WERI-Rb-1 (cell line): ENCODE data around the gene PRR36.

ENCODE experiments used
- DNase-seq: peaks from one replicate; pipeline ENCODE4 v3.0.0-alpha.2; 2020
- H3K27ac ChIP-seq: fragments of 250-450 bp; sonication (Bioruptor Pico); 2 replicates; pipeline ENCODE4 v1.5.1; 2020; ENCODE audit warnings: mild to moderate bottlenecking, moderate library complexity
- H3K27me3 ChIP-seq: fragments of 250-450 bp; sonication (Bioruptor Pico); 2 replicates; pipeline ENCODE4 v1.5.1; 2021; ENCODE audit warnings: mild to moderate bottlenecking, low read depth, moderate library complexity; ENCODE audit not compliant: insufficient read depth, severe bottlenecking
- H3K36me3 ChIP-seq: fragments of 250-450 bp; sonication (Bioruptor Pico); 2 replicates; pipeline ENCODE4 v1.5.1; 2020; ENCODE audit warnings: mild to moderate bottlenecking, moderate library complexity
- H3K4me3 ChIP-seq: 2 replicates; pipeline ENCODE4 v1.5.1; 2011; ENCODE audit warnings: low read depth, mild to moderate bottlenecking, control low read depth, low read length
- H3K9me3 ChIP-seq: fragments of 250-450 bp; sonication (Bioruptor Pico); 2 replicates; pipeline ENCODE4 v1.5.1; 2021; ENCODE audit warnings: mild to moderate bottlenecking, moderate library complexity; ENCODE audit not compliant: severe bottlenecking
- CTCF ChIP-seq: IDR thresholded peaks from 2 replicates; pipeline ENCODE4 v1.5.1; 2011; ENCODE audit warnings: low read depth, mild to moderate bottlenecking, control low read depth, inconsistent platforms, low read length

The PRR36 gene

GRCh38 chr19:7848779-7849457 lies 25.3 kb downstream of the PRR36 start:
- H3K27me3 ChIP-seq, result no peaks in the 10 kb centered on the region
- TF ChIP-seq CTCF, result no peak
- H3K4me3 ChIP-seq, result no peak overlapping the region
- DNase-seq, result no peak
- H3K9me3 ChIP-seq, result no peaks in the 10 kb centered on the region
- H3K36me3 ChIP-seq, result no peaks in the 10 kb centered on the region
- no peak overlapping the region for H3K27ac ChIP-seq

- no peaks in the 10 kb centered on the region for H3K27me3 ChIP-seq
- DNase-seq, result no peak
- H3K27ac ChIP-seq, result no peak overlapping the region
- H3K4me3 ChIP-seq, result no peak overlapping the region
- no peaks in the 10 kb centered on the region for H3K9me3 ChIP-seq
- no peaks in the 10 kb centered on the region for H3K36me3 ChIP-seq
- TF ChIP-seq CTCF, result no peak
Measured at GRCh38 chr19:7847664-7848063, 26.5 kb downstream of the PRR36 start.

- H3K27ac ChIP-seq, result no peak overlapping the region
- H3K9me3 ChIP-seq, result peaks cover 2% of the 10 kb centered on the region
- TF ChIP-seq CTCF, result no peak
- H3K36me3 ChIP-seq, result no peaks in the 10 kb centered on the region
- H3K27me3 ChIP-seq, result no peaks in the 10 kb centered on the region
- no peak for DNase-seq
- H3K4me3 ChIP-seq, result no peak overlapping the region
Measured at GRCh38 chr19:7846155-7846646, 28.0 kb downstream of the PRR36 start.

GRCh38 chr19:7845390-7846154 lies 28.6 kb downstream of the PRR36 start:
- peaks cover 2% of the 10 kb centered on the region for H3K9me3 ChIP-seq
- H3K27me3 ChIP-seq, result no peaks in the 10 kb centered on the region
- H3K27ac ChIP-seq, result no peak overlapping the region
- no peaks in the 10 kb centered on the region for H3K36me3 ChIP-seq
- no peak overlapping the region for H3K4me3 ChIP-seq
- DNase-seq, result no peak
- no peak for TF ChIP-seq CTCF

GRCh38 chr19:7844951-7845350 lies 29.2 kb downstream of the PRR36 start:
- no peak overlapping the region for H3K4me3 ChIP-seq
- DNase-seq, result no peak
- TF ChIP-seq CTCF, result no peak
- no peak overlapping the region for H3K27ac ChIP-seq
- H3K36me3 ChIP-seq, result no peaks in the 10 kb centered on the region
- no peaks in the 10 kb centered on the region for H3K27me3 ChIP-seq
- H3K9me3 ChIP-seq, result peaks cover 2% of the 10 kb centered on the region
